Right hindlimb (tissue), 1 donor: ENCODE measurements around the gene HSPA4.
"Not testable (repeated sequence)": the region's sequence is repeated elsewhere in the genome, so short reads cannot be mapped to it uniquely, and the experiment has no call there.

Source experiments
- DNase-seq: peaks from one replicate; pipeline ENCODE4 v3.0.0-alpha.2; 2018

The HSPA4 gene

GRCh38 chr5:133128066-133128465 lies 76.3 kb downstream of the HSPA4 start:
- no peak for DNase-seq

DNA sequence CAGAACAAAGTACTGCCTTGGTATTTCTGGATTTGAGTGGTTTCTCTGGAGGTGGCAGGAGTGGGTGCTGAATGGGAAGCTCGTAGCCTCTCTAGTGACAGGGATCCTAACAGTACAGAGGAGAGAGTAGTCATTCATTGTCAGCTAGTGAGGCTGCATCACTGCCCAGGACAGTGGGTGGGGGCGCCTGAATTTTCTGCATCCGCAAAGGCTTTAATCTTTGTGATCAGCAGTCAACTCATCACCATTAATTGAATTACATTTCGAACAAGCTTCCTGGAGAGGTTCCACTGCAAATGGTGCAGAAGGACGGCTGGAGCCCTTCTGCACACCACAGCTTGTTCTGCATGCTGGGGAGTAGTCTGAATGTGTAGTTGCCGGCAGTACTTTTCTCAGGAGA lies 77.5 kb downstream of the HSPA4 start:
- DNase-seq, result no peak

- DNase-seq, result peak; percentile 43
Measured at GRCh38 chr5:133129950-133130349, 78.1 kb downstream of the HSPA4 start.

- DNase-seq, result no peak
Measured at GRCh38 chr5:133130387-133131118, 78.7 kb downstream of the HSPA4 start.

- DNase-seq, result no peak
Measured at GRCh38 chr5:133132717-133133116, 80.9 kb downstream of the HSPA4 start.

DNA sequence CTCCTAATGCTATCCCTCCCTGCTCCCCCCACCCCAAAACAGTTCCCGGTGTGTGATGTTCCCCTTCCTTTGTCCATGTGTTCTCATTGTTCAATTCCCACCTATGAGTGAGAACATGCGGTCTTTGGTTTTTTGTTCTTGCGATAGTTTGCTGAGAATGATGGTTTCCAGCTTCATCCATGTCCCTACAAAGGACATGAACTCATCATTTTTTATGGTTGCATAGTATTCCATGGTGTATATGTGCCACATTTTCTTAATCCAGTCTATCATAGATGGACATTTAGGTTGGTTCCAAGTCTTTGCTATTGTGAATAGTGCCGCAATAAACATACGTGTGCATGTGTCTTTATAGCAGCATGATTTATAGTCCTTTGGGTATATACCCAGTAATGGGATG lies 81.4 kb downstream of the HSPA4 start:
- not testable (repeated sequence) for DNase-seq

GRCh38 chr5:133136890-133137289 lies 85.1 kb downstream of the HSPA4 start:
- not testable (repeated sequence) for DNase-seq

DNA sequence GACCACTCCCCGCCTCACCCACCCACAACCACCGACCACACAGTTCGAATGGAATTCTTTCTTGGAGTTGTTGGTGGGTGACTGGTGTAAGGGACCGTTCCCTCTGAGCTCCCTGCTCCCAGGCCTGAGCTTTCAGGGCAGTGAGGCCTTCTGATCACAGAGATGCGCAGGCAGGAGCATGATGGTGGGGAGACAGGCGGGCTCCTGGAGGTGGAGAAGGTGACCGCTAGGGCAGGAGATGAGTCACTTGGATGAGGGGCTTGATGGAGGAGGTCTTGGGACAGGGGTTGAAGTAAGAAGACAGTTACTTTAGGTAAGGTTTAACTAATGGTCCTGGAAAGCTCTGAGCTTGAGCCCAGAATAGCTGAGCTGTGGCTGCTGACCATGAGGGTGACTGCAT lies 88.5 kb downstream of the HSPA4 start:
- no peak for DNase-seq

- DNase-seq, result no peak
Measured at GRCh38 chr5:133141746-133142145, 89.9 kb downstream of the HSPA4 start.

DNA sequence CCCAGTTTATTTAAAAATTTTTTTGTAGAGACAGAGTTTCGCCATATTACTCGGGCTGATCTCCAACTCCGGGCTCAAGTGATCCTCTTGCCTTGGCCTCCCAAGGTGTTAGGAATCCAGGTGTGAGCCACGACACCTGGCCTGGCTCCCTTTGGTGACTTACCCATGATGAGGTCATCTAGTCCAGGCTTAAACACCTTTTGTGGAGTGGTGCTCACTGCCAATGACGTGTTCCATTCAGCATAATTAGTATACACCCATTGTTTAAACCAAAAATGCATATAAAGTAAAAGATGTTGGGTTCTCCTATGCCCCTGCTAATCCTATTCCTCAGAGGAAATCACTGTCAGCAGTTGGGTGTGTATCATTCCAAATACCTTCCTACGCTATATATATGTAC lies 91.0 kb downstream of the HSPA4 start:
- no peak for DNase-seq

DNA sequence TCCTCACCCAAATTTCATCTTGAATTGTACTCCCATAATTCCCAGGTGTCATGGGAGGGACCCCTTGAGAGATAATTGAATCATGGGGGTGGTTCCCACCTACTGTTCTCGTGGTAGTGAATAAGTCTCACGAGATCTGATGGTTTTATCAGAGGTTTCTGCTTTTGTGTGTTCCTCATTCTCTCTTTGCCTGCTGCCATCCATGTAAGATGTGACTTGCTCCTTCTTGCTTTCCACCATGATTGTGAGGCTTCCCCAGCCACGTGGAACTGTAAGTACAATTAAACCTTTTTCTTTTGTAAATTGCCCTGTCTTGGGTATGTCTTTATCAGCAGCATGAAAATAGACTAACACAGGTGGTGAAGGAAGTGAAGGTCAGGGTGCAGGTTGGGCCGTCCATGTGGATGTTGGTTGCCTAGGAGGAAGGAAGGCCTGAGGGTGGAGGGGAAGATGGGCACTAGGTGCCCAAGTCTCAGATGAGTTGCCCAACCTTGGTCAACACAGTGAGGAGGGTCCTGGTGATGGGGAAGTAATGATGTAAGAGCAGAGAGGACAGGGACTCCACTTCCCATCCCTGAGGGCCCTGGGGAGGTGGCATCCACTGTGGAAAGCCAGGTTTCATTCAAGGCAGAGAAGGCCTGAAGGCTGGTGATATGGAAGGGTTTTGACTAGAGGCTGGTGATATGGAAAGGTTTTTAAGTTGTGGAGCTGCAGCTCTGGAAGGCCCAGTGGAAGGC lies 92.6 kb downstream of the HSPA4 start:
- DNase-seq, result no peak

GRCh38 chr5:133145436-133146170 lies 93.8 kb downstream of the HSPA4 start:
- no peak for DNase-seq

- peak; percentile 79 for DNase-seq
Measured at GRCh38 chr5:133147411-133147810, 95.6 kb downstream of the HSPA4 start.

- DNase-seq, result no peak
Measured at GRCh38 chr5:133147815-133148567, 96.2 kb downstream of the HSPA4 start.

DNA sequence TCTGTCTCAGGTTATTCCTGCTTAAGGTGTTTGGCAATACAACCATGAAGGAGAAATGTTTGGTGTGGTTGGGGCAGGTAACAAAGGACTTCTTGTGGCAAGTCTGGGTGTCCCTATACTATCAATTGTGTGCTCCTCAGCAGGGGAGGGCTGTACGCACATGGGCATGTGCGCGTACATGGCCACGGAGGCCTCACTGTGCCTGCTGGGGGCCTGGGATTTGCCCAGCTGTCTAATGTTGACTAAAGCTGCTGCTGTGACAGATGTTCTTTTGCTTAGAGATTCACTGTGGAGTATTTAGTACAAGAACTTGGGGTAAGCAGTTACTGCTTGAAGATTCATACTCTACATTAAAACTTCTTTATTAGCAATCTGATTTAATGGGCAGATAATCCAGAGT lies 97.5 kb downstream of the HSPA4 start:
- no peak for DNase-seq

DNA sequence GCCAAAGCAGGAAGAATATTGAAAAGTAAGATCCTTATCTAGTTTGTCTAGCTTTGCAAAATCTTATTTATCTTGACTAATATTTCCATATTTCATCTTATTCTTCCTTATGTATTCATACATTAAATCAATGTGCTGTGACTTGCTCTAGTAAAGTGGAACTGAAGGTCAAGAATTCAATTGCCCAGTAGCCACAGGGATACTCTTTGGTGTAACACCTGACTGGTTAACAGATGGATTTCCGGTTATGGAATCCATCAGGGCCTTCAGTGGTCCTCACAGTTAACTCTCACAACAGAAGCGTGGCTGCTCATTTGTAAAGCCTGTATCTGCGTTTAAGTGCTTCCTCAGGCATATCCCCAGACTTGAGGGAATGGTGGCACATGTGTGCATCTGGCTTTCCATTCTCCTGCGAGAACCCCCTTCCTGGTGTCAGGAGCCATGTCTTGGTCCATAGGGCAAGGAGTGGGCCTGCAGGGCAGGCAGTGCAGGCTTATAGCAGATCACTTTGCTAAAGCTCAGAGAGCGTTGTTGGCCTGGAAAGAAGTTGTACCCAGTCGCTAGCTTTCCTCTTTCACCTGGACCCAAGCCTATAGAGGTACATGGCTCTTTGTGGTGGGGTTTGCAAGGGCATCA lies 99.2 kb downstream of the HSPA4 start:
- no peak for DNase-seq

GRCh38 chr5:133154274-133155075 lies 102.7 kb downstream of the HSPA4 start:
- DNase-seq, result no peak

GRCh38 chr5:133155326-133155969 lies 103.6 kb downstream of the HSPA4 start:
- no peak for DNase-seq
